ENCODE data around the gene DYNC1I1.
A peak's percentile ranks its signal among the peaks of the same experiment; 100 is the strongest.

DNA sequence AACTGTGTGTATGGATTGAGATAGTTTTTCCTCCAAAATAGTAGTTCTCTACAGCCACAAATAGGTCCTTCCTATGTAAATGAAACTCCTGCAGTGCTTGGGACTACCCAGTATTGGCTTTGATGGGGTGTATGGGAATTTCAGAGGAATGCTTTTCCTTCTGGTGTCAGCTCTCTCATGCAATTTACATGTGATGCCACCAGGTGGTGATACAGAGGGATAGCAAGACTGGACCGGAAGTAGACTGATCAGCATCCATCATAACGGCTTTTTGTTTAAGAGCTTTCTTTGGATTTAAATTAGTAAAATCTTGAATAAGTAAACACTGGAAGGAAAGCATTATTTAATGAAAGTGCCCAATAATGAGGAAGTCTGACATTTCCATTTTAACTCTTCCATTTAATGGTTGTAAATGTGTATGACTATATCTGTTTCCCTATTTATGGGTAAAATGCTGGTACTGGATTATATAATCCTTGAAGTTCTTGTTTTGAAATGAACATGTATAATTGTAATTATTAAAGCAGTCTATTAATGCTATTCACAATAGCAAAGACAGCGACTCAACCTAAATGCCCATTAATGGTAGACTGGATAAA lies 22.7 kb downstream of the DYNC1I1 start:
- peak; percentile 31 for TF ChIP-seq RAD21 (IDR thresholded peaks at IDR 0.05; ENCODE audit: low read length)
- TF ChIP-seq POLR2AphosphoS5 (IDR thresholded peaks at IDR 0.05; ENCODE audit: low read depth, low read length), result no peak
- TF ChIP-seq, protein P1, sequence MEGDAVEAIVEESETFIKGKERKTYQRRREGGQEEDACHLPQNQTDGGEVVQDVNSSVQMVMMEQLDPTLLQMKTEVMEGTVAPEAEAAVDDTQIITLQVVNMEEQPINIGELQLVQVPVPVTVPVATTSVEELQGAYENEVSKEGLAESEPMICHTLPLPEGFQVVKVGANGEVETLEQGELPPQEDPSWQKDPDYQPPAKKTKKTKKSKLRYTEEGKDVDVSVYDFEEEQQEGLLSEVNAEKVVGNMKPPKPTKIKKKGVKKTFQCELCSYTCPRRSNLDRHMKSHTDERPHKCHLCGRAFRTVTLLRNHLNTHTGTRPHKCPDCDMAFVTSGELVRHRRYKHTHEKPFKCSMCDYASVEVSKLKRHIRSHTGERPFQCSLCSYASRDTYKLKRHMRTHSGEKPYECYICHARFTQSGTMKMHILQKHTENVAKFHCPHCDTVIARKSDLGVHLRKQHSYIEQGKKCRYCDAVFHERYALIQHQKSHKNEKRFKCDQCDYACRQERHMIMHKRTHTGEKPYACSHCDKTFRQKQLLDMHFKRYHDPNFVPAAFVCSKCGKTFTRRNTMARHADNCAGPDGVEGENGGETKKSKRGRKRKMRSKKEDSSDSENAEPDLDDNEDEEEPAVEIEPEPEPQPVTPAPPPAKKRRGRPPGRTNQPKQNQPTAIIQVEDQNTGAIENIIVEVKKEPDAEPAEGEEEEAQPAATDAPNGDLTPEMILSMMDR (IDR thresholded peaks at IDR 0.05), result peak; percentile 60; the same call in 1 of the 2 replicates
- no peak for TF ChIP-seq TAF1 (IDR thresholded peaks at IDR 0.05; ENCODE audit: borderline replicate concordance, low read depth, low read length)
- TF ChIP-seq YY1 (IDR thresholded peaks at IDR 0.05; ENCODE audit: low read depth), result no peak
- TF ChIP-seq RXRA (IDR thresholded peaks at IDR 0.05; ENCODE audit: borderline replicate concordance, low read depth), result no peak
- TF ChIP-seq, protein P2, sequence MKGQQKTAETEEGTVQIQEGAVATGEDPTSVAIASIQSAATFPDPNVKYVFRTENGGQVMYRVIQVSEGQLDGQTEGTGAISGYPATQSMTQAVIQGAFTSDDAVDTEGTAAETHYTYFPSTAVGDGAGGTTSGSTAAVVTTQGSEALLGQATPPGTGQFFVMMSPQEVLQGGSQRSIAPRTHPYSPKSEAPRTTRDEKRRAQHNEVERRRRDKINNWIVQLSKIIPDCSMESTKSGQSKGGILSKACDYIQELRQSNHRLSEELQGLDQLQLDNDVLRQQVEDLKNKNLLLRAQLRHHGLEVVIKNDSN (IDR thresholded peaks at IDR 0.05; ENCODE audit: borderline replicate concordance, low read depth), result no peak
- no peak for TF ChIP-seq RFX5 (IDR thresholded peaks at IDR 0.05; ENCODE audit: low read length)
- TF ChIP-seq MXI1 (IDR thresholded peaks at IDR 0.05; ENCODE audit: low read depth, low read length), result no peak
- TF ChIP-seq NFIC (IDR thresholded peaks at IDR 0.05; ENCODE audit: borderline replicate concordance), result no peak
- TF ChIP-seq, protein P3, sequence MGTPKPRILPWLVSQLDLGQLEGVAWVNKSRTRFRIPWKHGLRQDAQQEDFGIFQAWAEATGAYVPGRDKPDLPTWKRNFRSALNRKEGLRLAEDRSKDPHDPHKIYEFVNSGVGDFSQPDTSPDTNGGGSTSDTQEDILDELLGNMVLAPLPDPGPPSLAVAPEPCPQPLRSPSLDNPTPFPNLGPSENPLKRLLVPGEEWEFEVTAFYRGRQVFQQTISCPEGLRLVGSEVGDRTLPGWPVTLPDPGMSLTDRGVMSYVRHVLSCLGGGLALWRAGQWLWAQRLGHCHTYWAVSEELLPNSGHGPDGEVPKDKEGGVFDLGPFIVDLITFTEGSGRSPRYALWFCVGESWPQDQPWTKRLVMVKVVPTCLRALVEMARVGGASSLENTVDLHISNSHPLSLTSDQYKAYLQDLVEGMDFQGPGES (IDR thresholded peaks at IDR 0.05; ENCODE audit: low read depth, low read length), result no peak
- TF ChIP-seq, protein P4, sequence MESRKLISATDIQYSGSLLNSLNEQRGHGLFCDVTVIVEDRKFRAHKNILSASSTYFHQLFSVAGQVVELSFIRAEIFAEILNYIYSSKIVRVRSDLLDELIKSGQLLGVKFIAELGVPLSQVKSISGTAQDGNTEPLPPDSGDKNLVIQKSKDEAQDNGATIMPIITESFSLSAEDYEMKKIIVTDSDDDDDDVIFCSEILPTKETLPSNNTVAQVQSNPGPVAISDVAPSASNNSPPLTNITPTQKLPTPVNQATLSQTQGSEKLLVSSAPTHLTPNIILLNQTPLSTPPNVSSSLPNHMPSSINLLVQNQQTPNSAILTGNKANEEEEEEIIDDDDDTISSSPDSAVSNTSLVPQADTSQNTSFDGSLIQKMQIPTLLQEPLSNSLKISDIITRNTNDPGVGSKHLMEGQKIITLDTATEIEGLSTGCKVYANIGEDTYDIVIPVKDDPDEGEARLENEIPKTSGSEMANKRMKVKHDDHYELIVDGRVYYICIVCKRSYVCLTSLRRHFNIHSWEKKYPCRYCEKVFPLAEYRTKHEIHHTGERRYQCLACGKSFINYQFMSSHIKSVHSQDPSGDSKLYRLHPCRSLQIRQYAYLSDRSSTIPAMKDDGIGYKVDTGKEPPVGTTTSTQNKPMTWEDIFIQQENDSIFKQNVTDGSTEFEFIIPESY (IDR thresholded peaks at IDR 0.05; ENCODE audit: borderline replicate concordance, low read depth), result no peak
